Sigmoid colon (tissue), 4 donors: ENCODE data around the gene NDRG2.

Source experiments
- EP300 ChIP-seq, 4 donors: sonication (generic); formaldehyde crosslinking; IDR thresholded peaks; one replicate each; pipeline ENCODE4 v1.6.1; 2017; ENCODE audit warnings: antibody characterized with exemption in 4 of 4
- POLR2A ChIP-seq, 2 donors: fragments of 450-650 bp; IDR thresholded peaks; one replicate each; pipeline ENCODE4 v1.6.1; 2016; ENCODE audit warnings: antibody characterized with exemption in 2 of 2, mild to moderate bottlenecking in 2 of 2, moderate library complexity in 2 of 2
- POLR2AphosphoS5 ChIP-seq, 4 donors: sonication (generic); formaldehyde crosslinking; IDR thresholded peaks; one replicate each; pipeline ENCODE4 v1.6.1; 2017; ENCODE audit warnings: antibody characterized with exemption in 4 of 4
- TF ChIP-seq, protein P1 (sequence below), 4 experiments: fragments of 450-650 bp in 3 of 4; fragments of 200-600 bp in 1 of 4; IDR thresholded peaks; one replicate each; pipeline ENCODE4 v1.5.1; 2016 to 2019; ENCODE audit warnings: antibody characterized with exemption in 4 of 4, mild to moderate bottlenecking in 3 of 4, moderate library complexity in 2 of 4

- no peak for TF ChIP-seq POLR2AphosphoS5 (IDR thresholded peaks at IDR 0.05)
- TF ChIP-seq, protein P1, sequence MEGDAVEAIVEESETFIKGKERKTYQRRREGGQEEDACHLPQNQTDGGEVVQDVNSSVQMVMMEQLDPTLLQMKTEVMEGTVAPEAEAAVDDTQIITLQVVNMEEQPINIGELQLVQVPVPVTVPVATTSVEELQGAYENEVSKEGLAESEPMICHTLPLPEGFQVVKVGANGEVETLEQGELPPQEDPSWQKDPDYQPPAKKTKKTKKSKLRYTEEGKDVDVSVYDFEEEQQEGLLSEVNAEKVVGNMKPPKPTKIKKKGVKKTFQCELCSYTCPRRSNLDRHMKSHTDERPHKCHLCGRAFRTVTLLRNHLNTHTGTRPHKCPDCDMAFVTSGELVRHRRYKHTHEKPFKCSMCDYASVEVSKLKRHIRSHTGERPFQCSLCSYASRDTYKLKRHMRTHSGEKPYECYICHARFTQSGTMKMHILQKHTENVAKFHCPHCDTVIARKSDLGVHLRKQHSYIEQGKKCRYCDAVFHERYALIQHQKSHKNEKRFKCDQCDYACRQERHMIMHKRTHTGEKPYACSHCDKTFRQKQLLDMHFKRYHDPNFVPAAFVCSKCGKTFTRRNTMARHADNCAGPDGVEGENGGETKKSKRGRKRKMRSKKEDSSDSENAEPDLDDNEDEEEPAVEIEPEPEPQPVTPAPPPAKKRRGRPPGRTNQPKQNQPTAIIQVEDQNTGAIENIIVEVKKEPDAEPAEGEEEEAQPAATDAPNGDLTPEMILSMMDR (IDR thresholded peaks at IDR 0.05), result no peak
- TF ChIP-seq POLR2A (IDR thresholded peaks at IDR 0.05), result no peak
- no peak for TF ChIP-seq EP300 (IDR thresholded peaks at IDR 0.05)
These were observed 7.7 kb upstream of the NDRG2 start for GRCh38 chr14:21032326-21033132.
